ENCODE data around the gene PCDHA11.
A peak's percentile ranks its signal among the peaks of the same experiment; 100 is the strongest.

Gene PCDHA11

GRCh38 chr5:140877262-140877581, 8.5 kb downstream of the PCDHA11 start:
- peaks cover 8 to 22% of the 10 kb centered on the region in 2 donors for H3K9me3 ChIP-seq (ENCODE audit: control insufficient read depth in 1 of 2, low read length in 2 of 2)
- H3K27ac ChIP-seq (ENCODE audit: low read depth, low read length): no peak overlapping the region
- H3K36me3 ChIP-seq (ENCODE audit: control insufficient read depth in 1 of 2, insufficient read depth in 2 of 2, low read length in 2 of 2): no peaks in the 10 kb centered on the region
- H3K4me1 ChIP-seq (ENCODE audit: control insufficient read depth in 1 of 2, insufficient read depth in 2 of 2, low read length in 2 of 2): no peaks in the 10 kb centered on the region
- H3K9ac ChIP-seq (ENCODE audit: low read depth in 1 of 2, low read length in 2 of 2): no peak overlapping the region
- H3K27me3 ChIP-seq (ENCODE audit: control insufficient read depth in 1 of 2, insufficient read depth in 2 of 2, low read length in 2 of 2): no peaks in the 10 kb centered on the region
- H3K4me3 ChIP-seq (ENCODE audit: low read depth in 1 of 2, low read length in 2 of 2): no peak overlapping the region

GRCh38 chr5:140881889-140882590, 13.3 kb downstream of the PCDHA11 start, which contains the start of gene PCDHA13:
Gene PCDHA13, plus strand, starts transcription at chr5:140882124. Its CDS starts 145 bp downstream, at chr5:140882269.
- Histone ChIP-seq H3K36me3 (ENCODE audit: control insufficient read depth in 1 of 2, insufficient read depth in 2 of 2, low read length in 2 of 2) (no peaks in the 10 kb centered on the region), H3K4me1 (ENCODE audit: control insufficient read depth in 1 of 2, insufficient read depth in 2 of 2, low read length in 2 of 2) (no peaks in the 10 kb centered on the region), H3K9ac (ENCODE audit: low read depth in 1 of 2, low read length in 2 of 2) (no peak within 1 kb of the TSS), H3K27me3 (ENCODE audit: control insufficient read depth in 1 of 2, insufficient read depth in 2 of 2, low read length in 2 of 2) (no peaks in the 10 kb centered on the region), H3K4me3 (ENCODE audit: low read depth in 1 of 2, low read length in 2 of 2) (peak within 1 kb of the TSS in 1 of 2 donors; percentile 33), H3K9me3 (ENCODE audit: control insufficient read depth in 1 of 2, low read length in 2 of 2) (peaks cover 16 to 32% of the 10 kb centered on the region in 2 donors), H3K27ac (ENCODE audit: low read depth, low read length) (no peak within 1 kb of the TSS)

GRCh38 chr5:140882591-140882899, 13.8 kb downstream of the PCDHA11 start:
- Histone ChIP-seq H3K27me3 (ENCODE audit: control insufficient read depth in 1 of 2, insufficient read depth in 2 of 2, low read length in 2 of 2) (no peaks in the 10 kb centered on the region), H3K9ac (ENCODE audit: low read depth in 1 of 2, low read length in 2 of 2) (no peak overlapping the region), H3K9me3 (ENCODE audit: control insufficient read depth in 1 of 2, low read length in 2 of 2) (peaks cover 16 to 28% of the 10 kb centered on the region in 2 donors), H3K36me3 (ENCODE audit: control insufficient read depth in 1 of 2, insufficient read depth in 2 of 2, low read length in 2 of 2) (no peaks in the 10 kb centered on the region), H3K27ac (ENCODE audit: low read depth, low read length) (no peak overlapping the region), H3K4me1 (ENCODE audit: control insufficient read depth in 1 of 2, insufficient read depth in 2 of 2, low read length in 2 of 2) (no peaks in the 10 kb centered on the region), H3K4me3 (ENCODE audit: low read depth in 1 of 2, low read length in 2 of 2) (no peak overlapping the region)

GRCh38 chr5:140883373-140883772, 14.6 kb downstream of the PCDHA11 start:
- Histone ChIP-seq H3K4me3 (ENCODE audit: low read depth in 1 of 2, low read length in 2 of 2) (no peak overlapping the region), H3K9me3 (ENCODE audit: control insufficient read depth in 1 of 2, low read length in 2 of 2) (peaks cover 16 to 30% of the 10 kb centered on the region in 2 donors), H3K27ac (ENCODE audit: low read depth, low read length) (no peak overlapping the region), H3K9ac (ENCODE audit: low read depth in 1 of 2, low read length in 2 of 2) (no peak overlapping the region), H3K27me3 (ENCODE audit: control insufficient read depth in 1 of 2, insufficient read depth in 2 of 2, low read length in 2 of 2) (no peaks in the 10 kb centered on the region), H3K4me1 (ENCODE audit: control insufficient read depth in 1 of 2, insufficient read depth in 2 of 2, low read length in 2 of 2) (no peaks in the 10 kb centered on the region), H3K36me3 (ENCODE audit: control insufficient read depth in 1 of 2, insufficient read depth in 2 of 2, low read length in 2 of 2) (no peaks in the 10 kb centered on the region)

- H3K9me3 ChIP-seq (ENCODE audit: control insufficient read depth in 1 of 2, low read length in 2 of 2): peaks cover 16 to 30% of the 10 kb centered on the region in 2 donors
These were observed 15.4 kb downstream of the PCDHA11 start for GRCh38 chr5:140883927-140884697.

GRCh38 chr5:140916325-140916724, 47.6 kb downstream of the PCDHA11 start:
- Histone ChIP-seq H3K9ac (ENCODE audit: low read depth in 1 of 2, low read length in 2 of 2) (no peak overlapping the region), H3K27ac (ENCODE audit: low read depth, low read length) (no peak overlapping the region), H3K4me3 (ENCODE audit: low read depth in 1 of 2, low read length in 2 of 2) (no peak overlapping the region), H3K9me3 (ENCODE audit: control insufficient read depth in 1 of 2, low read length in 2 of 2) (peaks cover 2 to 8% of the 10 kb centered on the region in 2 donors), H3K36me3 (ENCODE audit: control insufficient read depth in 1 of 2, insufficient read depth in 2 of 2, low read length in 2 of 2) (no peaks in the 10 kb centered on the region), H3K27me3 (ENCODE audit: control insufficient read depth in 1 of 2, insufficient read depth in 2 of 2, low read length in 2 of 2) (no peaks in the 10 kb centered on the region), H3K4me1 (ENCODE audit: control insufficient read depth in 1 of 2, insufficient read depth in 2 of 2, low read length in 2 of 2) (no peaks in the 10 kb centered on the region)

More at GRCh38 chr5:140883927-140884697, 15.4 kb downstream of the PCDHA11 start:
- H3K27me3 ChIP-seq (ENCODE audit: control insufficient read depth in 1 of 2, insufficient read depth in 2 of 2, low read length in 2 of 2): no peaks in the 10 kb centered on the region
- H3K4me1 ChIP-seq (ENCODE audit: control insufficient read depth in 1 of 2, insufficient read depth in 2 of 2, low read length in 2 of 2): no peaks in the 10 kb centered on the region
- H3K27ac ChIP-seq (ENCODE audit: low read depth, low read length): no peak overlapping the region
- no peak overlapping the region for H3K4me3 ChIP-seq (ENCODE audit: low read depth in 1 of 2, low read length in 2 of 2)
- H3K9ac ChIP-seq (ENCODE audit: low read depth in 1 of 2, low read length in 2 of 2): no peak overlapping the region
- no peaks in the 10 kb centered on the region for H3K36me3 ChIP-seq (ENCODE audit: control insufficient read depth in 1 of 2, insufficient read depth in 2 of 2, low read length in 2 of 2)

Data from duodenal mucosa (tissue), 2 donors.